Activated CD4-positive, alpha-beta T cell treated with anti-CD3 and anti-CD28 coated beads, Interleukin-2, amount 10 ng/mL, durations not matched to agents 24 days and 14 days (primary cell): ENCODE data around the gene CBFA2T2. TPM values are rescaled to one million over a fixed set of nuclear protein-coding genes. Genes with fewer than 3 reads are reported as not detected.

ENCODE experiments used
- DNase-seq: peaks from one replicate; pipeline ENCODE4 v3.0.0; 2022
- H3K27ac Mint-ChIP-seq: one replicate; pipeline ENCODE4 v1.8.0; 2022; ENCODE audit warnings: mild to moderate bottlenecking, mixed read lengths
- H3K27me3 Mint-ChIP-seq: one replicate; pipeline ENCODE4 v1.8.0; 2022; ENCODE audit warnings: mixed read lengths
- H3K36me3 Mint-ChIP-seq: one replicate; pipeline ENCODE4 v1.8.0; 2022; ENCODE audit warnings: low read depth, mild to moderate bottlenecking, mixed read lengths
- H3K4me1 Mint-ChIP-seq: one replicate; pipeline ENCODE4 v1.8.0; 2021; ENCODE audit warnings: mixed read lengths
- H3K4me3 Mint-ChIP-seq: one replicate; pipeline ENCODE4 v1.8.0; 2022; ENCODE audit warnings: mild to moderate bottlenecking, moderate library complexity, mixed read lengths
- H3K9me3 Mint-ChIP-seq: one replicate; pipeline ENCODE4 v1.8.0; 2021; ENCODE audit warnings: mixed read lengths
- intact Hi-C: fragments of 100-400 bp; cut with micrococcal nuclease; formaldehyde crosslinking; loops from one replicate; pipeline ENCODE4 v1.15.1; 2023
- total RNA-seq: library from RNA; stranded (reverse); gene quantifications from 2 replicates; pipeline ENCODE4 v1.2.3, GENCODE V29; 2022

The CBFA2T2 gene
- total RNA-seq, 1 donor from 2014 or later: 12.9 TPM

- Mint-ChIP-seq H3K4me3 (peak overlapping the region; percentile 83), H3K36me3 (peaks cover 11% of the 10 kb centered on the region), H3K9me3 (no peaks in the 10 kb centered on the region), H3K27ac (no peak overlapping the region), H3K4me1 (peaks cover 46% of the 10 kb centered on the region), H3K27me3 (no peaks in the 10 kb centered on the region)
- no peak for DNase-seq
- intact Hi-C loops: loop anchor here (5.0 kb wide), 1 partner anchor 227 kb away; the partner anchor contains the start of gene SNTA1
These were observed 179.3 kb downstream of the CBFA2T2 start for GRCh38 chr20:33669224-33669623.

- H3K9me3 Mint-ChIP-seq: no peaks in the 10 kb centered on the region
- no peak for DNase-seq
- no peaks in the 10 kb centered on the region for H3K27me3 Mint-ChIP-seq
- peaks cover 41% of the 10 kb centered on the region for H3K4me1 Mint-ChIP-seq
- peaks cover 13% of the 10 kb centered on the region for H3K36me3 Mint-ChIP-seq
- H3K27ac Mint-ChIP-seq: peak overlapping the region; percentile 1
- intact Hi-C loops: loop anchor here (5.0 kb wide), 1 partner anchor 228 kb away; the partner anchor contains the start of gene SNTA1
- H3K4me3 Mint-ChIP-seq: peak overlapping the region; percentile 18
These were observed 180.2 kb downstream of the CBFA2T2 start for GRCh38 chr20:33669873-33670640.

GRCh38 chr20:33670715-33671499, 181.0 kb downstream of the CBFA2T2 start:
- DNase-seq: no peak
- Mint-ChIP-seq H3K4me3 (no peak overlapping the region), H3K36me3 (peaks cover 18% of the 10 kb centered on the region), H3K27me3 (no peaks in the 10 kb centered on the region), H3K9me3 (no peaks in the 10 kb centered on the region), H3K4me1 (peaks cover 38% of the 10 kb centered on the region), H3K27ac (no peak overlapping the region)
- intact Hi-C loops: no loop called here

- no peaks in the 10 kb centered on the region for H3K9me3 Mint-ChIP-seq
- H3K27ac Mint-ChIP-seq: peak overlapping the region; percentile 34
- DNase-seq: no peak
- peaks cover 34% of the 10 kb centered on the region for H3K4me1 Mint-ChIP-seq
- H3K27me3 Mint-ChIP-seq: no peaks in the 10 kb centered on the region
- peak overlapping the region; percentile 92 for H3K4me3 Mint-ChIP-seq
- intact Hi-C loops: no loop called here
- H3K36me3 Mint-ChIP-seq: peaks cover 21% of the 10 kb centered on the region
These were observed 181.8 kb downstream of the CBFA2T2 start for GRCh38 chr20:33671573-33672288.

GRCh38 chr20:33672426-33673113, 182.7 kb downstream of the CBFA2T2 start:
- peaks cover 33% of the 10 kb centered on the region for H3K4me1 Mint-ChIP-seq
- peak overlapping the region; percentile 86 for H3K27ac Mint-ChIP-seq
- no peaks in the 10 kb centered on the region for H3K9me3 Mint-ChIP-seq
- H3K27me3 Mint-ChIP-seq: no peaks in the 10 kb centered on the region
- peak overlapping the region; percentile 92 for H3K4me3 Mint-ChIP-seq
- no peak for DNase-seq
- intact Hi-C loops: no loop called here
- peaks cover 24% of the 10 kb centered on the region for H3K36me3 Mint-ChIP-seq

GRCh38 chr20:33673114-33673409, 183.2 kb downstream of the CBFA2T2 start:
- no peak for DNase-seq
- Mint-ChIP-seq H3K27ac (peak overlapping the region; percentile 86), H3K36me3 (peaks cover 29% of the 10 kb centered on the region), H3K4me1 (peaks cover 36% of the 10 kb centered on the region), H3K4me3 (peak overlapping the region; percentile 92), H3K9me3 (no peaks in the 10 kb centered on the region), H3K27me3 (no peaks in the 10 kb centered on the region)
- intact Hi-C loops: no loop called here

- Mint-ChIP-seq H3K4me1 (peaks cover 35% of the 10 kb centered on the region), H3K27ac (peak overlapping the region; percentile 89), H3K4me3 (peak overlapping the region; percentile 92), H3K36me3 (peaks cover 28% of the 10 kb centered on the region), H3K9me3 (no peaks in the 10 kb centered on the region), H3K27me3 (no peaks in the 10 kb centered on the region)
- DNase-seq: no peak
- intact Hi-C loops: loop anchor here (1.0 kb wide), 1 partner anchor 13 kb away; the partner anchor contains the start of gene E2F1
These were observed 183.8 kb downstream of the CBFA2T2 start for GRCh38 chr20:33673410-33674293.

- Mint-ChIP-seq H3K4me3 (peak within 1 kb of the TSS; percentile 92), H3K36me3 (peaks cover 32% of the 10 kb centered on the region), H3K4me1 (peaks cover 41% of the 10 kb centered on the region), H3K9me3 (no peaks in the 10 kb centered on the region), H3K27ac (peak within 1 kb of the TSS; percentile 89), H3K27me3 (no peaks in the 10 kb centered on the region)
- intact Hi-C loops: loop anchor here (1.0 kb wide), 1 partner anchor 12 kb away; the partner anchor contains the start of gene E2F1
- DNase-seq: peak; percentile 94
These were observed 184.6 kb downstream of the CBFA2T2 start, which contains the start of gene NECAB3 for GRCh38 chr20:33674294-33675135. Gene NECAB3, minus strand, starts transcription at chr20:33674428. Its CDS starts 76 bp downstream, at chr20:33674352.

GRCh38 chr20:33675136-33675959, 185.5 kb downstream of the CBFA2T2 start:
- H3K27ac Mint-ChIP-seq: peak overlapping the region; percentile 71
- peak overlapping the region; percentile 68 for H3K4me3 Mint-ChIP-seq
- H3K9me3 Mint-ChIP-seq: no peaks in the 10 kb centered on the region
- H3K4me1 Mint-ChIP-seq: peaks cover 45% of the 10 kb centered on the region
- H3K27me3 Mint-ChIP-seq: no peaks in the 10 kb centered on the region
- DNase-seq: no peak
- intact Hi-C loops: no loop called here
- H3K36me3 Mint-ChIP-seq: peaks cover 30% of the 10 kb centered on the region

- H3K36me3 Mint-ChIP-seq: peaks cover 32% of the 10 kb centered on the region
- H3K9me3 Mint-ChIP-seq: no peaks in the 10 kb centered on the region
- no peak for DNase-seq
- H3K4me1 Mint-ChIP-seq: peaks cover 53% of the 10 kb centered on the region
- H3K4me3 Mint-ChIP-seq: peak overlapping the region; percentile 20
- H3K27me3 Mint-ChIP-seq: no peaks in the 10 kb centered on the region
- H3K27ac Mint-ChIP-seq: no peak overlapping the region
- intact Hi-C loops: no loop called here
These were observed 186.2 kb downstream of the CBFA2T2 start for GRCh38 chr20:33676121-33676520.
